ENCODE results near the gene ZNRD2.

DNA sequence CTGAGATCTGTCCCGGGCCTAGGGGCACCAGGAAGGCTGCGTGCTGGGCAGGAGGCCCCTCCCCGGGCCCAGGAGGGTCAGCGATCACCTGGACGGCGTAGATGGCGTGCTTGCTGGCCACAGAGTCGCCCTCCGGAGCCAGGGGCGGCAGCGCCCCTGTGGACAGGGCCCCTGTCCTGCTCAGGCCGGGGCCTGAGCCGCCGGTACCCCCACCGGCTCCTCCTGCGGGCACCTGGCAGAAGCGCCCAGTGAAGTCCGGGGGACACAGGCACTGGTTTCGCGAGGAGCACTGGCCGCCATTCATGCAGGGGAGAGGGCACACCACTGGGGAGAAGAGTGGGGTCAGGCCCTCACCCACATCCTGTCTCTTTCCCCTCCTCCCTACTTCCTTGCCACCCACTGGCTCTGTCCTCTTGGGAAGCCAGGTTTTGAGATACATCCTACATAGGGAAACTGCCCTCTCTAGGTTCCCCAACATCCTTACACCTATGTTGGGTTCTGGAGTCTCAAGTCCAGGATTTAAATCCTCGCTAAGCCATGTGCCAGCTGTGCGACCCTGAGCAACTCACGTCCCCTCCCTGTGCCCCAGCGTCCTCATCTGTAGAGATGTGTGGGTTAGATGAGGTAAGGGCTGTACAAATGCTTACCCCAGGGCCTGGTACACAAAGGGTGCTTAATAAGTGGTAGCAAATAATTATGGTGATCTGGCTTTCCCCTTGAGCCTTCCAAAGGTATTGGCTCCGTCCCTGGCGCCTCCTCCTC is 16.0 kb upstream of the ZNRD2 start:
- TF ChIP-seq POLR2A (IDR thresholded peaks at IDR 0.05) = no peak
- TF ChIP-seq, protein P1, sequence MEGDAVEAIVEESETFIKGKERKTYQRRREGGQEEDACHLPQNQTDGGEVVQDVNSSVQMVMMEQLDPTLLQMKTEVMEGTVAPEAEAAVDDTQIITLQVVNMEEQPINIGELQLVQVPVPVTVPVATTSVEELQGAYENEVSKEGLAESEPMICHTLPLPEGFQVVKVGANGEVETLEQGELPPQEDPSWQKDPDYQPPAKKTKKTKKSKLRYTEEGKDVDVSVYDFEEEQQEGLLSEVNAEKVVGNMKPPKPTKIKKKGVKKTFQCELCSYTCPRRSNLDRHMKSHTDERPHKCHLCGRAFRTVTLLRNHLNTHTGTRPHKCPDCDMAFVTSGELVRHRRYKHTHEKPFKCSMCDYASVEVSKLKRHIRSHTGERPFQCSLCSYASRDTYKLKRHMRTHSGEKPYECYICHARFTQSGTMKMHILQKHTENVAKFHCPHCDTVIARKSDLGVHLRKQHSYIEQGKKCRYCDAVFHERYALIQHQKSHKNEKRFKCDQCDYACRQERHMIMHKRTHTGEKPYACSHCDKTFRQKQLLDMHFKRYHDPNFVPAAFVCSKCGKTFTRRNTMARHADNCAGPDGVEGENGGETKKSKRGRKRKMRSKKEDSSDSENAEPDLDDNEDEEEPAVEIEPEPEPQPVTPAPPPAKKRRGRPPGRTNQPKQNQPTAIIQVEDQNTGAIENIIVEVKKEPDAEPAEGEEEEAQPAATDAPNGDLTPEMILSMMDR (IDR thresholded peaks at IDR 0.05) = no peak
